Cerebellar cortex (tissue), 1 donor: Measurements from ENCODE around the gene PITX2.

Experiments used
- DNase-seq: peaks from one replicate; pipeline ENCODE4 v3.0.0-alpha.2; 2015; ENCODE audit warnings: low spot score

PITX2 gene

GRCh38 chr4:110624398-110624780 lies 1.5 kb upstream of the PITX2 start:
- DNase-seq, result no peak

DNA sequence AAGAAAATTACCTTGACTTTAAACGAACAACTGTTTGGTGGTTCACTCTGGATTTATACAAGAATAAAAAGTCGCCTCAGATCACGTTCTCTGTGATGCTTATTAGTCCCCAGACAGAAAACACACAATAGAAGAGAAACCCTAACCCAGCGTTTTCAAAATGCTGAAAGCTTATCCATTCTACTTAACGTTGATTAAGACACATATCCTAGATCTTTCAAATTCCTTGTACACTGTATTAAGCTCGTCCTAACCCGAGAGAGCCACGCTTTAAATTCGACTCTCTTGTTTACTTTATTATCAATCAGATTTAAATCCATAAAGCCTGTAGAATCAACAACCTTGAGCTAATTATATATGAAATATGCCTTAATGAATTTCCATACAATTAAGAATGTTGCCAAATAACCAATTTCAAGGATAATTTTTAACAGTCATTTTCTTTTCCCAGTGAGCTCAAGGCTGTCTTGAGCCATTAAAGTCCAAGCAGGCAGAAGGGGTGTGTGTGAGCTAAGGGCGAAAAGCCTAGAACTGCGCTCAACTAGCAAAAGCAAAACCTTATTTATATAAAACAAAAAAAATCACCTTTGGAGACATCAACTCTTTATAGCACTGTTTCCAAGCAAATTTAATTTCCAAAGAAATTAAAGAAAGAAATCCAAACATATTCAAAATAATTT lies 981 bp upstream of the PITX2 start:
- no peak for DNase-seq

DNA sequence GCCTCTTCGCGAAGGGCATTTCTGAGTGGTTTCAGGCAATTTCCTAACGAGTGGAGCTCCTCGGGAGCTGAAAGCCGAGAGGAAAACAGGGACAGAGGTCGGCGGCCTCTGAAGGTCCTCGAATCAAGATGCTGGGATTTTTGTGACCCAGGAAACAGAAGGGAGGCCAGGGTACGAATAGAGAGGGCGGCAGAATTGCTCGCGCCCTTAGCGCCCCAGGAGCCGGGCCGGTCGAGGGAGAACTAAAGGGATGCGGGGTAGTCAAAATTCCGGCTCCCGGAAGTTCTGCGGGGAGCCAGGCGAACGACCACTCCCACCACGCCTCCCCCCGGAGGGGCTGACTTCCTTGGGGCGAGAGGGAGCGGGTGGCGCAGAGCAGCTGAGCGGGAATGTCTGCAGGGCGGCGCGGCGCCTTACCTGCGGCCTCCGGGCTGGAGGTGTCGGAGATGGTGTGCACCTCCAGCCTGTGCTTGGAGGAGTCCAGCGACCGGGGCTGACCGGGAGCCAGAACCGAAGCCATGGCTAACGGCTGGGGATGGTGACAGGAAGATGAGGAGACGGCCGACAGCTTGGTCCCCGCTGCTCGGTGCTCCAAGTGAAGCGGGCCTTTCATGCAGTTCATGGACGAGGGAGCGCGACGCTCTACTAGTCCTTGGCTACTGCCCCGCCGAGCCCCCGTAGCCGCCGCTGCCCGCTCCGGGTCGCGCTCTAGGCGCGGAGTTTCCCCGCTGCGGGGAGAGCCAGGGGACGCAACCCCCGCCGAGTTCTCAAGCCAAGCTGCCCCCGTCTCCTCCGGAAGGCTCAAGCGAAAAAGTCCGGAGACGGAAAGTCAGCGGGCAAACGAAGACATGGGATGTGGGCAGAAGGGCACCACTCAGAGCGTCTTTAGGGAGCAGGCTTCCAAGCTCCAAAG lies 782 bp downstream of the PITX2 start:
- DNase-seq, result no peak

DNA sequence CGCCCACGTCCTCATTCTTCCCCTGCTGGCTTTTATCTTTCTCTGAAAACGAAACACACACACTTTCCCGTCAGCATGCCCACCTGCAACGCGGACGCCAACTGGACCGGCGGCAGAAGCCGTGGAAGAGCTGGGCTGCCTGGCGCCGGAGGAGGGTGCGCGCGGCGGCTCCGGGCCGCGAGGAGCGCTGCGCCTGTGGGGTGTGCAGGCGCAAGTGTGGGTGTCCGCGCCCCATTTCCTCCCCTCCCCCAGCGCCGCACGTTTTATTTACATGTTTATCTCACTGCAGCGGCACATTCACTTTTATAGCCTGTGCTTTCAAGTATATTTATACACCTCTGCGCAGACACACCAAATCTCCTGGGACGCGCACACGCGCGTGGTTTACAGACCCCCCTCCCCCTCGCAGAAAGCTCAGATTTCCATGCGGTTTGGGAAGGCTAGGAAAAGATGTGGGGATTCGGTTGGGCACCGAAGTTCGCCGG lies 1.5 kb downstream of the PITX2 start:
- no peak for DNase-seq

DNA sequence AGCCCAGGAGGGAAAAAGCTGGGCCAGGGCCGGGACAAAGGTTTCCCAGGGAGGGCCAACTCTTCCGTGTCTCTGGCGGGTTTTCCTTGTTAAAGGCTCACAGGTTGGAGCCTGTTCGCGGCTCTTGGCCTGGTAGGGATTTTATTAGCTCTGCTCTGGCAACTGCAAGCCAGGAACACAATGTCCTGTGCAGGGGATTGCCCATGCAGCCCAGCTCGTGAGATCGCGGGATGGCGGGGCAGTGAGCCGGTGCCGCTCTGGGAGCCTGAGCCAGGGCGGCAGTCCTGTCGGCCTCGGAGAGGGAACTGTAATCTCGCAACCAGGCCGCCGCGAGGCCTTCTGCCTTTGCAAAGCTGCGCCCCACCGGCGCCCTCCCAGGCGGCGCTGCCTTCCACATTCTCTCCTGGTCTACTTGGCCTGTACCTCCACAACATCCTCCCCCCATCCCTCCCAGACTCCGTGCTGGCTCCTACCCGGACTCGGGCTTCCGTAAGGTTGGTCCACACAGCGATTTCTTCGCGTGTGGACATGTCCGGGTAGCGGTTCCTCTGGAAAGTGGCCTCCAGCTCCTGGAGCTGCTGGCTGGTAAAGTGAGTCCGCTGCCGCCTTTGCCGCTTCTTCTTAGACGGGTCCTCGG lies 2.1 kb downstream of the PITX2 start:
- DNase-seq, result no peak

- DNase-seq, result no peak
These were observed 2.6 kb downstream of the PITX2 start for GRCh38 chr4:110620322-110620690.

DNA sequence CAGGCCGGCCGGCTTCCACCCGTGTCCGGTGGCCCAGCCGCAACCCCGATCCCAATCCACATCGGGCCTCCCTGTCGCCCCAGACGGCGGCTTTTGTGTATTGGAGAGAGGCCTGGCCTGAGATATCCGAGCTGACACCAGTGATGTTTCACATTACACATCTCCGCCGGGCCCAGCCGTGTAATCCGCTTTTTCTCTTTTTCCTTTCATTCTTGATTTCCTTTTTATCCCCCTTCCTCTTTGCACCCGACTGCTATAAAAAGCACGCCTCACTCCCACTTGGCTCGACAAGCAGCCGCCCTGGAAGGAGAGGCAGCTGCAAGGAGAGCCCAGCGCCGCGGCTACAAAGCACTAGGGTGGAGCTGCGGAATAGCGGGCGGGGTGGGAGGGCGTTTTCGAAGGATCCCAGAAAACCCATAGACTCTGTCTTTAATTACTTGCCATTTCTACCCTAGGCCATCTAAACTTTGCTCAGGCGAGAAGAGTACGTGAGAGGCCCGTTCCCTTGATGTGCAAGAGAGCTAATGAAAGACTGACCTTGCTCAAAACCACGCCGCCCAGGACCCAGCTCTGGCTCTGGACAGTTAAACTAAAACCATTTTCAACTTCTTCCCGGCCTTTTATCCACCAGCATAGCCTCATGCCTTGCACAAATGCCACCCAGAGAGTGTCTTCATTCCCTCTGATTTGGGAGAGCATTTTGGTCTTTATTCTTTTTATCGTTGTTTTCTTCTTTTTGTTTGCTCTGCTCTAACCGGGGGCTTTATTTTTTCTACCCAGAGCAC lies 3.2 kb downstream of the PITX2 start:
- no peak for DNase-seq

DNA sequence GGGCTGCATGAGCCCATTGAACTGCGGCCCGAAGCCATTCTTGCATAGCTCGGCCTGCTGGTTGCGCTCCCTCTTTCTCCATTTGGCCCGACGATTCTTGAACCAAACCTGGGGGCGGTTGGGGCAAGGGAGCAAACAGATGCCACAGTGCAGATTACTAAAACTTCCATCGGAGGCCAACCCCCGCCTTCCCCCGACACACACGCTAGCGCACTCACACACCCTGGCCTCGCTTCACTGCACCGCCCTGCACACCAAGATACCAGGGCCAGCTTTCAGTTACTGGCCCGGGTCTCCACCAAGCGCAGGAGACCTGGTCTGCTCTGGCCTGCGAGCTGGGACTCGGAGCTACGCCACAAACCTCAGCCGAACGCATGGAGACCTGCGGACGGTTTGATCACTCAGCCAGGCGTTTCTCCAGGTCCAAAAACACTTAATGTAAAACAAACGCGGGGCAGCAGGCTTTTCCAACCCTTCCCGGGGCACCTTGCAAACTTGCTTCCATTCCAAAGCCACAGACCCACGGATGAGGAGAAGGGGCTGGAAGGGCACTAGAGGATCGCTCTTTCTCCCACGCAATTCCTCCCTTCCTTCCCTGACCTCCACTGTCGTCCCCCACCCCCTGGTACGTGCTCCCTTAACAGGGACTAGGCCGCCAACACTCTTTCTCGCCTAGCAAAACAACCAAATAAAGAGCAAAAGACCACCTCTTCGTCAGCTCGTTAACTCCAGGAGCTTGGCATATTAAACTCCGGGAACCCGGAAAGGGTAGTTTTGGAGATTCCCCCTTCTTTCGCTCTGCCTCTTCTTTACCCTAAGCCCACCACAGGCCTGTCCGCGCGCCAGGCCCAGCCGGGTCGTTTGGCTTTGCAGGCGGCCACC lies 4.1 kb downstream of the PITX2 start:
- DNase-seq, result no peak

DNA sequence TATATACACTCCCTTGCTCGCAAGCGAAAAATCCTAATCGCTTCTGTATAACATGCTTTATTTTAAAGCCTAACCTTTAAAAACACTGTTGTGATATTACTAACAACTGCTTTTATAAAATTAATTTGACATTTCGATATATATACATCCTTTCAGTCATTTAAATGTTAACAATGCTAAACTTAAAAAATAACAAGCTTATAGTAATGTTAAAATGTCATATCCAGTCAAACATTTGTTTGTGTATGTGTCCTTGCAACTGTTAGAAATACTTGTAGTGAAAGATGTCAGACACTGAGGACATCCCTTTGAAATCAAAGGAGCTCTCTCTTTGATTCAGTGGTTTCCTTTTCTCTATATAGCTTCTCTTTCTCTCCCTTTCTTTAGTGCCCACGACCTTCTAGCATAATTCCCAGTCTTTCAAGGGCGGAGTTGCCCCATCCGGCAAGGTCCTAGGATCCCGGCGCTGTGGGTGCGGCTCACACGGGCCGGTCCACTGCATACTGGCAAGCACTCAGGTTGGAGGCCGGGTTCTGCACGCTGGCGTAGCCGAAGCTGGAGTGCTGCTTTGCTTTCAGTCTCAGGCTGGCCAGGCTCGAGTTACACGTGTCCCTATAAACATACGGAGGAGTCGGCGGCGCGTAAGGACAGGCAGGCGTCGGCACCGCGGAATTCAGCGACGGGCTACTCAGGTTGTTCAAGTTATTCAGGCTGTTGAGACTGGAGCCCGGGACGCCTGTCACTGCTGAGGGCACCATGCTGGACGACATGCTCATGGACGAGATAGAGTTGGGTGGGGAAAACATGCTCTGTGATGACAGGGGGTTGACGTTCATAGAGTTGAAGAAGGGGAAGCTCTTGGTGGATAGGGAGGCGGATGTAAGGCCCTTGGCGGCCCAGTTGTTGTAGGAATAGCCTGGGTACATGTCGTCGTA lies 5.0 kb downstream of the PITX2 start:
- DNase-seq, result no peak

DNA sequence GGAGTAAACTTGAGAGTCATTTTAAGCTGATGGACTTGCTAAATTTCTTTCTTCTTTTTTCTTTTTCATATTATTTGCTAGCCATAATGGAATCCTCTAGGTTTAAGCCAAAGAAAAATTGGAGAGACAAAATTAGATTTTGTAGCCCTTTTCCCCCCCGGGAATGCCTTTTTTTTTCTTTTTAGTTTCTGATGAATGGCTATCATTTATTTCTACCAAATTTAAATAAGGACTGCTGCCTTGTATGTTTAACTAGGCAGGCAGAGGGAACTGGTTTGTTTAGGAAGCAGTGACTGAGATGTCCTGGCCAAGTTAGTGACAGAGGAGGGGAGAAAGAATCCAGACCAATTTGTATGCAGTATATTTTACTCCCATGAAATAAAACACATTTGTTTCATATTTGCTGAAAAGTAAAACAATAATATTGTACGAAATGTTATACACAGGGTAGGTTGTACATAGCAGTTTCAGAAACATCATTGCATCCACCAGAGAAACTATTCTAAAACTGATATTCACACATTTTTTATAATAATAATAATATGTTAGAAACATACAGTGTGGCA lies 5.7 kb downstream of the PITX2 start:
- no peak for DNase-seq

DNA sequence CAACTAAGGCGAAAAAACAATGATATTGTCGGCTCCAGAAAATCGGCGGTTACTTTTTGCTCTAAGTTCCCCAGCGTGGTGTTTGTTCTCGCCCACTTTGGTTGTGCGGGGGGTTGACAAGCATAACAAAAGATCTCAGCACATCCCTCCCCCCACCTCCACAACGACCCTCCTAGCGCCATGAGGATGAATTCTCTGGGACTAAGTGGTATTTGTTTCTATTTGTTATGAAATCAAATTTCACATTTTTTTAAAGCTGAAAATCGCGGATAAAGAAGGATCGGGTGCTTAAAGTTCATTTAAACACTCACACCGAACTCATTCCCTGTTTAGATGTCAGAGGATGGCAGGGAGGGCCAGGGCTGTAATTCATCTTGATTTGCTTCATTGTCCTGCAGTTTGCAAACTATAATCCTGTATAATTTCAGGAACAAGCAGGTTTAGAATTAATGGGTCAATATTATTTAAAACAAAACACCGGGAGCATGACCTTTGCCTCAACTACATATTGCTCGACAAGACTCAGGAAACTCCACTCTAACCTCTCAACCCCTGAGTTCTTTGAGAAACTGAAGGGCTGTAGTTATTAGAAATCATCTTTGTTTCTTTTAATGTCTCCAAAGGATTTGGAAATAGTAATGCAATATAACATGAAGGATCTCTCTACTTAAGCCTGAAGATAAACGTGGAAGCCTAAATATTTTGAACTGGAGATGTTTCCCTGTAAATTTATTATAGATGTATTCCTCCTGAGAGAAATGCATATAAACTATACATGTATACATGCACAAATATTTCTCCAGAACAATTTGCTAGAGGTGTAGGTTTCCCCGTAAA lies 6.4 kb downstream of the PITX2 start:
- no peak for DNase-seq

DNA sequence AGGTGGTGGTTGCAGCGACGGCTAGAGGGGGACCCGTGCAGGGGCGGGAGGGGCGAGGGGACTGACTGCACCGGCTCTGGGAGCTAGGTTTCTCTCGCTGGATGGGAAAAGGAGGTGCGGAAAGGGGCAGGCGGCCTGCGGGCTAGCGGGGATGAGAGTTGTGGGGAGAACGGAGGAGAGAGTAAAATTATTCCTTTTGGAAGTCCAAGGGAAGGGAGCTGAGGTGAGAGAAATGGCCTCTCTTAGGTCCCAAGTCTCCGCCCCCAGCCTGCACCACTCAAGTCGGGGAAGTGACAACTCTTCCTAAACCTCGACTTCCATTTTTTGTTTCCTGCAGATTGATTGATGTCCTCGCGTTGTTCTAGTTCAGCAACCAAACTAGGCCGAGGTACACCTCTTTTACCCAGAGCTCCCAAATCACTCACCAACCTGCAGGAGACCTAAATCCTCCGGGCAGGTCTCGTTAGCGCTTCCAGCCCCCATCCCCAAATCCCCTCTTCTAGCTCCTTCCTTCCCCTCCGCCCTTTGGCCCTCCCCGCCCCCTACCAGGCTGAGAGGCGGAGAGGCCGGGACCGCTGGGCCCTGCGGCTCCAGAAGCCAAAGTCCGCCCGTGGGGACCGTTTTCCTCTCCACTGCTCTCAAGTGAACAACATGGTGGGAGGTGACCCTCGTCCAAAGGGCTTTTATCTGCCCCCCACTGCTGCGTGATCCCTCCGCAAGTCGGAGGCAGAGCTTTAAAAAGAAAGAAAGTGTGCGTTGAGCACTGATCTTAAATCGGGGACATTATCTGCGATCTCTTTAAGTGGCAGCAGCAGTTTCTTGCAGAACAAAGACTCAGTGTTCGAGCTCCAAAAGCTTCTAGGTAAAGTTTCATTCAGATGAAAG lies 7.3 kb downstream of the PITX2 start:
- DNase-seq, result no peak

- no peak for DNase-seq
These were observed 7.9 kb downstream of the PITX2 start for GRCh38 chr4:110614976-110615352.

GRCh38 chr4:110614173-110614963 lies 8.5 kb downstream of the PITX2 start:
- no peak for DNase-seq

GRCh38 chr4:110613745-110614144 lies 9.1 kb downstream of the PITX2 start:
- no peak for DNase-seq

DNA sequence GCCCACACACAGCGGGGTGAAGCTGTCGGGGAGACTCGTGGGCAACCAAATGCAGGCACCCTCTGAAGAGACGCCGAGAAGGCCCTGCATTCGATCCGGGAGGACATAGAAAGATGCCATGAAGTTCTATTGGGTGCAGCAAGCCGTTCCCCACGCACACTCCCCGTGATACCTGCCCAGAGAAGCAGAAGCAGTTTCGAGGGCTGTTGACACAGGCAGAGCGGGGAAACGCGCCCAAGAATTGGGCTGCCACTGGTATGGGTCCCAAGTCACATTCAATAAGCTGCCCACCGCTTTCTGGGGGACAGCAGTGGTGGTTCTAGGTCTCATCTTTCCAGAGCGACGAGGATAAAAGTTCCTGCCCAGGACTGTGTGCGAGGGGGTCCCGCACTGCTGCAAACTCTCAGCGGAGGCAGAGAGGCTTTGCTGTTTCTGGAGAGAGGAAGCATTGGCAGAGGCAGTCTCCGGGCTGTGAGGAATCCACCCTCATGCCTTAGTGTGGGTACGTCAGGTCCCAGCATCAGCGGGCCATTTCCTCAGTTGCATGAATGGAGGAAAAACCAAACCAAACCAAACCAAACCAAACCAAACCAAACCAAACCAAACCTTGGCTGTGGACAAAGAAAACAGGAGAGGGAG lies 10.1 kb downstream of the PITX2 start:
- DNase-seq, result no peak
